ENCODE measurements around the gene TNF. TPM values are rescaled to one million over a fixed set of nuclear protein-coding genes. Genes with fewer than 3 reads are reported as not detected.
A peak's percentile ranks its signal among the peaks of the same experiment; 100 is the strongest.

Gene TNF
- total RNA-seq, 1 experiment from 2014 or later: not detected

- no peak overlapping the region for H4K5ac ChIP-seq (ENCODE audit: insufficient read length, low read depth, low read length)
- H2BK120ac ChIP-seq (ENCODE audit: low read depth, low read length, poor library complexity, severe bottlenecking): peak overlapping the region; percentile 58
- H3T11ph ChIP-seq (ENCODE audit: low read length): peak overlapping the region; percentile 30
- no peak overlapping the region for H3K23ac ChIP-seq (ENCODE audit: insufficient read length, low read depth, low read length)
- no CpG with 5 or more reads among the region's 50 CpGs for WGBS (ENCODE audit: extremely low coverage, insufficient read length, low lambda C conversion rate)
- peak; percentile 99 for DNase-seq
- H3K9ac ChIP-seq (ENCODE audit: extremely low read depth, insufficient read length, low read length): peak overlapping the region; percentile 74
- peaks cover 20% of the 10 kb centered on the region for H3K79me2 ChIP-seq (ENCODE audit: insufficient read depth, low read length)
- H3K79me1 ChIP-seq (ENCODE audit: insufficient read depth, low read depth, low read length, poor library complexity, severe bottlenecking): peaks cover 2% of the 10 kb centered on the region
- no peak overlapping the region for H2BK5ac ChIP-seq (ENCODE audit: insufficient read length, low read length)
- H3K4me3 Mint-ChIP-seq: peak overlapping the region; percentile 93 to 98
- H2BK20ac ChIP-seq (ENCODE audit: low read depth, low read length, poor library complexity, severe bottlenecking): no peak overlapping the region
- no peak overlapping the region for H3K56ac ChIP-seq (ENCODE audit: insufficient read length, low read depth, low read length)
- no peaks in the 10 kb centered on the region for H3K27me3 ChIP-seq (ENCODE audit: insufficient read depth, low read length)
- H3K4me2 ChIP-seq (ENCODE audit: insufficient read depth, insufficient read length, low read length): peak overlapping the region; percentile 31
- H3K36me3 Mint-ChIP-seq (ENCODE audit: insufficient read depth in 1 of 3, low read depth in 3 of 3): peaks cover 35 to 39% (median 39%) of the 10 kb centered on the region in 3 experiments
- peak overlapping the region; percentile 90 for H3K18ac ChIP-seq (ENCODE audit: insufficient read length, low read depth, low read length)
- peak overlapping the region; percentile 100 for H3K27ac Mint-ChIP-seq
- H3K4me1 ChIP-seq (ENCODE audit: insufficient read depth, low read length): peaks cover 14% of the 10 kb centered on the region
- no peaks in the 10 kb centered on the region for H3K9me3 ChIP-seq (ENCODE audit: control insufficient read depth, low read depth, low read length)
- H2BK12ac ChIP-seq (ENCODE audit: insufficient read length, low read depth, low read length): no peak overlapping the region
- no peaks in the 10 kb centered on the region for H3K27me3 Mint-ChIP-seq (ENCODE audit: low read depth)
- no peak overlapping the region for H2BK15ac ChIP-seq (ENCODE audit: low read depth, low read length)
- H2AK5ac ChIP-seq (ENCODE audit: insufficient read length, low read length): no peak overlapping the region
- H3K9me3 Mint-ChIP-seq: no peaks in the 10 kb centered on the region; a peak in 1 of 5 replicates
- H3K4me1 Mint-ChIP-seq: peaks cover 29 to 34% of the 10 kb centered on the region in 2 experiments
- H3K23me2 ChIP-seq (ENCODE audit: insufficient read length, low read depth, low read length, poor library complexity, severe bottlenecking): peaks cover 8% of the 10 kb centered on the region
- no peak overlapping the region; the same call in 1 of the 2 replicates for H3K4ac ChIP-seq (ENCODE audit: low read depth, low read length)
- H2AFZ ChIP-seq (ENCODE audit: low read length): no peak overlapping the region
- TF ChIP-seq CTCF (conservative IDR thresholded peaks at IDR 0.05): no peak
- no peaks in the 10 kb centered on the region for H4K20me1 ChIP-seq (ENCODE audit: control insufficient read depth, insufficient read depth, insufficient read length)
- H4K8ac ChIP-seq (replicated peaks; ENCODE audit: insufficient read length, low read depth, low read length): no peak overlapping the region
- peak overlapping the region; percentile 86 for H3K27ac ChIP-seq (ENCODE audit: insufficient read length, low read depth, low read length)
- no peak overlapping the region for H4K91ac ChIP-seq (ENCODE audit: insufficient read length, low read depth, low read length)
- H3K14ac ChIP-seq (ENCODE audit: insufficient read depth, low read length): peak overlapping the region; percentile 95
Observed at GRCh38 chr6:31619805-31620585, 44.6 kb downstream of the TNF start.
